GM12892 (cell line): ENCODE measurements around the gene CFAP52.

Experiments used
- POLR2A ChIP-seq: IDR thresholded peaks from 2 replicates; pipeline ENCODE4 v1.6.1; 2011; ENCODE audit warnings: low read depth, low read length, control low read depth
- TAF1 ChIP-seq: IDR thresholded peaks from 2 replicates; pipeline ENCODE4 v1.6.1; 2011; ENCODE audit warnings: low read depth, mild to moderate bottlenecking, control low read depth, low read length, borderline replicate concordance

- TF ChIP-seq POLR2A = no peak
- TF ChIP-seq TAF1 = no peak
Measured at GRCh38 chr17:9644910-9645751, 68.7 kb downstream of the CFAP52 start, which contains the start of gene USP43.
